Measurements from ENCODE around the gene TNN.
A peak's percentile ranks its signal among the peaks of the same experiment; 100 is the strongest.

Gene TNN

DNA sequence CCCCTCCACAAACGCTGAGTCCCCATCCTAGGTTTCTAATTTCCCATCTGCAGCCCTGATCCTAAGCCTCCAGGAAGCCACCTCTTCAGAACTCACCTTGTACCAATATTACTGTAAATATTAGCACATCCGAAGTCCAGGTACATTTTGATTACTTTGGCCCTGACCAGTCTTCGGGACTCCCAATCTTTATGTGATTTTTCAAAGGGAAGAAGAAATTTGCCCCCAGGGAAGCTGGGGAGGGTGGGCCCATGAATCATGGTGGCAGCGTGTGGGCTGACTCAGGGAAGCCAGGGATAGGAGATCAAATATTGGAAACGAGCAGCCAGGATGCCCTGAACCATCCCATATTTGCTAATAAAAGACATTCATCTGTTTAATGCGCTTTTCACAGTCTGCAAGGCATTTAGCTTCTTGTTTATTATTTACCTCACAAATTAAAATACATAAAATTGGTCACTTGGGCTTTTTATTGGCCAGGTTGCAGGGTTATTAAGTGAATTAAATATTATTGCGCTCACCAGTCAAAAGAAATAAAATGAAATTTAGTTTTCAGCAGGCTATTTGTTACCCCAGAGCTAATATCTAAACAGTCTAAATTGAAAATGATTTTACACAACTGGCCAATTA is 78.4 kb downstream of the TNN start:
- DNase-seq (ENCODE audit: low read depth in 1 of 2, low spot score in 1 of 2): no peak

DNA sequence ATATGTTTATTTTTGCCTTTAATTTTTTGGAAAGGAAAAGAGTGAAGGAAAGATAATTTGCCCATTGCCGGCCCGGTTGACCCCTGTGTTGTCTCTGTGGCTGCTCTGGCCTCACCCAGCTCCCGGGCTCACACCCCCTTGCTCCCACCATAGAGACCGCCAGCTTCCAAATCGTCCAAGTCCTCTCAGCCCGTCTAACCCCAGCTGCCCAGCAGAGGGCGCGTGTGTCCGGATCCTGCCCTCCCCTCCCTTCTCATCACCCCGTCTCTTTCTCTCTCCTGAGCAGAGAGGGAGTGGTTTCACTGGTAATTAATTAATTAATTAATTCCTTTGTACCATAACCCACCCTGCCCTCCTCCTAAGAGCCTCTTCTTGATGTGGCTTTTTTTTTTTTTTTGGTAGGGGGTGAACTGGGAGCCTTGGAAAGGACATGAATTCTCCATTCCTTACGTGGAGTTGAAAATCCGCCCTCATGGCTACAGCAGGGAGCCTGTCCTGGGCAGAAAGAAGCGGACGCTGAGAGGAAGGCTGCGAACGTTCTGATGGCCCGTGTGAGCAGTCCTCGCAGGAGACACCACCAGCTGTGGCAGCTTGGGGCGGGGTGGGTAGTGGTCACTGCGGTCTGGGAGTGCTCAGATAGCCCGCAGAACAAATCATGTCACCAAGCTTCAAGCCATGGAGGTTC is 79.0 kb downstream of the TNN start:
- peak; percentile 32 to 60 for DNase-seq (ENCODE audit: low read depth in 1 of 2, low spot score in 1 of 2)

DNA sequence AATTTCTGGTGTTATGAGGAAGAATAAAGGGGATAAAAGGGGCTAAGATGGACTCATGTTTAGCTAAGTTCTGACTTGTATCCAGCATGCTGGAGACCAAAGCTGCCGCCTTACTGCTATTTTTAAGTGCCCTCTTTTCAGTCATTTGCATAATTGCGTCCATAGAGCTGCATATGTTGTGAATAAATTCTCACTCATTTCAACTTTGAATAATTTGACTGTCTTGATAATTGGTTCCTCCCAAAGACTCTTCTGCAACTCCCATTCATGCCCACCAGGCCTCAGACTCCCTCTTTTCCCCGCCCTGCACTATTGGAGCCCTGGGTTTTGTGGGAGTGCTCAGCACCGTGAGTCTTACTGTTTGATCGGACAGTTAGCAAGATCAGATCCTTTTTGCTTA is 79.9 kb downstream of the TNN start:
- DNase-seq (ENCODE audit: low read depth in 1 of 2, low spot score in 1 of 2): no peak

DNA sequence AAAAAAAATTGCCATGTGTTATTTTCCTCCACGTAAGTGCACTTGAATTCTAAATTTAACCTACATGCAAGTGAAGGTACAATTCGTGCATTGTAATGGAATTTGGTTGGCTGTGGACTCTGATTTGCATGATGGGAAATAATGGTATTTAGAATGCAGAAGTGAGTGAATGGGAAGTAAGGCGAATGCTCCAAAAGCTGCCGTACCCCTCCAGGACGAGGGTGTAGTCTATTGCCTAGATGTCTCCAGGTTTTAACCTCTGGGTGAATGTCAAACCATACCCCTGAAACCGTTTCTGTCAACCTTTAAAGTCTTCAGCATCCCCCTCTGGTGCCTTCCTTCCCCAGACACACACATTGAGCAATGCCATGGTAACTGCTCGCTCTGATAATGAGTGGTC is 80.4 kb downstream of the TNN start:
- DNase-seq (ENCODE audit: low read depth in 1 of 2, low spot score in 1 of 2): no peak

GRCh38 chr1:175150596-175151319 is 83.1 kb downstream of the TNN start:
- DNase-seq (ENCODE audit: low read depth in 1 of 2, low spot score in 1 of 2): no peak

GRCh38 chr1:175152006-175152652 is 84.5 kb downstream of the TNN start:
- DNase-seq (ENCODE audit: low read depth in 1 of 2, low spot score in 1 of 2): peak; percentile 36 to 60

GRCh38 chr1:175154629-175155472 is 87.2 kb downstream of the TNN start:
- DNase-seq (ENCODE audit: low read depth in 1 of 2, low spot score in 1 of 2): peak; percentile 46 to 63

GRCh38 chr1:175155473-175155856 is 87.8 kb downstream of the TNN start:
- DNase-seq (ENCODE audit: low read depth in 1 of 2, low spot score in 1 of 2): no peak

GRCh38 chr1:175155936-175156335 is 88.3 kb downstream of the TNN start:
- DNase-seq (ENCODE audit: low read depth in 1 of 2, low spot score in 1 of 2): no peak

- no peak for DNase-seq (ENCODE audit: low read depth in 1 of 2, low spot score in 1 of 2)
Measured at GRCh38 chr1:175157200-175157599, 89.6 kb downstream of the TNN start.

- DNase-seq (ENCODE audit: low read depth in 1 of 2, low spot score in 1 of 2): no peak
Measured at GRCh38 chr1:175158170-175158591, 90.5 kb downstream of the TNN start.

DNA sequence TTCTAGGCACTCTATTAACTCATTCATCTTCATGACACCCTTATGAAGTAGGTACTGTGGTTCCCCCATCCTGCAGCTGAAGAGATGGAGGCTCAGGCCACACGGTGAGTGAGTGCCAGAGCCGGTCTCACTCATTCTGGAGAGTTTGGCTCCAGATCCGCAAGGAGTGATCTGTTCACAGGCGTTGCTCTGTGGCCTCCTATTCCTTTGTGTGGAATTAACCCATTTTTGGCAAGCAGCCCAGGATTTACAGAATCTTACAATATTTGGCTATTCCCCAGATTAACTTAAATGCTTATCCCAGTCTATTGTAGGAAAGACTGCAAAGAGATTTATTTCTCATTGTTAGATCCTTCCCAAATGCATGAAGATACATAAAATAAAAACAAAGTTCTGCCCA is 95.3 kb downstream of the TNN start:
- DNase-seq (ENCODE audit: low read depth in 1 of 2, low spot score in 1 of 2): no peak

DNA sequence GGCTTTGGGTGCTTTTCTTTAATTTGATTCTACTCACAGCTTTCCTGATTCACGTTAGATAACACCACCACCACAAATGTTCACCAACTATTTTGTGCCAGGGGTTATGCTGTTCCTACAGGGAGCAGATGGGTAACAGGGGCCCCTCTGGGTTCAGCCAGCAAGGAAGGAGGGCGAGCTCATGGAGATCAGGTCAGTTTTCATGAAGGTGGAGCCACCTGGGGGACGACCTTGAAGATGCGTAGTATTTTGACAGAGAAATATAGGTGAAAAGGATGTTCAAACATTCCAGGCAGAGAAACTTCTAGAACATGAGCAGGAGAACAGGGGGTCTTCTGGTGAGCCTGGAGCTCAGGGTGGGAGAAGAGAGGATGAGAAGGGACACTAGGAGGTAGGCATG is 96.1 kb downstream of the TNN start:
- no peak for DNase-seq (ENCODE audit: low read depth in 1 of 2, low spot score in 1 of 2)

DNA sequence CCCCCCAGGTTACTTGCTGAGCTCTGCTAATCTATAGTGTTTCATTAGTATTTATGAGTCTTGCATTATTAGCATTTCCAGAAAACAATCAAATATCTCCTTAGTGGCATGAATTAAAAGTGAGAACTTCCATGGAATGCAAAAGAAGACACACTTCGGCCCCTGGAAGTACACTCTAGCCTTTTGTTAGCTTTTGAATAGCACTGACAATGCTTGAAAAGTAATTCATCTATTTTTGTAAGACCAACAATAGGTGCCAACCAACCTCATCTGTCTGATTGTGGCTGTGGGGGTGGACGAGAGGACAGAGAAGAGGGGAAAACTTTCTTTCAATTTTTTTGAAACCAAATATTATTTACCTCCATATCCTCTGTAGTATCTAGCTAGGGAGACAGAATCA is 97.1 kb downstream of the TNN start:
- DNase-seq (ENCODE audit: low read depth in 1 of 2, low spot score in 1 of 2): no peak

GRCh38 chr1:175166746-175167145 is 99.1 kb downstream of the TNN start:
- DNase-seq (ENCODE audit: low read depth in 1 of 2, low spot score in 1 of 2): no peak

GRCh38 chr1:175167861-175168260 is 100.2 kb downstream of the TNN start:
- DNase-seq (ENCODE audit: low read depth in 1 of 2, low spot score in 1 of 2): no peak

DNA sequence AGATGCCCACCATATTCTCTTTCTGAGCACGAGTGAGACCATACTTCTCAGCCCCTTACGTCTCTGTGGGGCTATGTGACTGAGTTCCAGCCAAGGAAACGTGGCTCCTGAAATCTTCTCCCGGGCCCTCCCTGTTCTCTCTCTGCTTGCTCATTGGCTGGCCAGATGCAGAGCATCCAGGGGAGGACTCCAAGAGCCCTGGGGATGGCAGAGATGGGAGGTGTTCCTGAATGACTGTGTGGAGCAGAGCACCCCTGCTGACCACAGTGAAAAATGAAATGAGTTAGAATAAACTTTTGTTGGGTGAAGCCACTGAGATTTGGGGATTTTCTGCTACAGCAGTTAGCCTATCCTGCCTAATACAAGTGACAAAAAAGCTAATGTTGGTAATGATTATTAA is 101.1 kb downstream of the TNN start:
- no peak for DNase-seq (ENCODE audit: low read depth in 1 of 2, low spot score in 1 of 2)

GRCh38 chr1:175169286-175170018 is 101.8 kb downstream of the TNN start:
- DNase-seq (ENCODE audit: low read depth in 1 of 2, low spot score in 1 of 2): no peak

- no peak for DNase-seq (ENCODE audit: low read depth in 1 of 2, low spot score in 1 of 2)
Measured at GRCh38 chr1:175171036-175171913, 103.6 kb downstream of the TNN start.
